Prostate gland (tissue), 2 donors: ENCODE results near the gene PRKG1. TPM values are rescaled to one million over a fixed set of nuclear protein-coding genes. Genes with fewer than 3 reads are reported as not detected.

Experiments
- DNase-seq: peaks from one replicate; pipeline ENCODE4 v3.0.0-alpha.2; 2019; ENCODE audit warnings: low spot score
- H3K27ac ChIP-seq, 2 donors: fragments of 200-600 bp; sonication (generic); 2 replicates each; pipeline ENCODE4 v1.5.1; 2017 to 2019
- H3K27me3 ChIP-seq: fragments of 200-600 bp; sonication (generic); replicated peaks from 2 replicates; pipeline ENCODE4 v1.5.1; 2019; ENCODE audit not compliant: insufficient read depth
- H3K36me3 ChIP-seq, 2 donors: fragments of 200-600 bp; sonication (generic); 1 replicate in 1 of 2; 2 replicates in 1 of 2; pipeline versions ENCODE4 v1.5.1 to v1.8.1; 2017 to 2019
- H3K4me1 ChIP-seq: fragments of 200-600 bp; sonication (generic); replicated peaks from 2 replicates; pipeline ENCODE4 v1.5.1; 2019
- H3K4me3 ChIP-seq, 2 donors: fragments of 200-600 bp; sonication (generic); 2 replicates each; pipeline ENCODE4 v1.5.1; 2017 to 2019
- H3K9me3 ChIP-seq: fragments of 200-600 bp; sonication (generic); 2 replicates; pipeline ENCODE4 v1.5.1; 2017
- CTCF ChIP-seq, 4 experiments: fragments of 200-600 bp in 2 of 4; fragments of 450-650 bp in 2 of 4; sonication (generic) in 2 of 4; IDR thresholded peaks; 1 replicate in 3 of 4; 2 replicates in 1 of 4; pipeline ENCODE4 v1.5.1; 2016 to 2019; ENCODE audit warnings: antibody characterized with exemption in 4 of 4, mild to moderate bottlenecking in 2 of 4, moderate library complexity in 2 of 4
- POLR2A ChIP-seq: fragments of 450-650 bp; IDR thresholded peaks from one replicate; pipeline ENCODE4 v1.6.1; 2016; ENCODE audit warnings: antibody characterized with exemption, mild to moderate bottlenecking
- POLR2AphosphoS5 ChIP-seq: sonication (generic); formaldehyde crosslinking; IDR thresholded peaks from one replicate; pipeline ENCODE4 v1.6.1; 2017; ENCODE audit warnings: antibody characterized with exemption
- WGBS: methylation state at CpG from one replicate; pipeline ENCODE4 v1.1.5; 2018; 5-methylcytosine and 5-hydroxymethylcytosine counted together
- intact Hi-C: fragments of 100-400 bp; cut with DNase I; formaldehyde crosslinking; loops from one replicate; pipeline ENCODE4 v1.14.2; 2022
- total RNA-seq, 2 donors: library from RNA; depleted of rRNA; stranded (reverse); fragments of >200 nt; gene quantifications; one replicate each; pipeline ENCODE4 v1.1.0, GENCODE V29; 2016

Gene PRKG1
- total RNA-seq, 2 donors from 2014 or later, result 2.7 to 9.0 TPM

DNA sequence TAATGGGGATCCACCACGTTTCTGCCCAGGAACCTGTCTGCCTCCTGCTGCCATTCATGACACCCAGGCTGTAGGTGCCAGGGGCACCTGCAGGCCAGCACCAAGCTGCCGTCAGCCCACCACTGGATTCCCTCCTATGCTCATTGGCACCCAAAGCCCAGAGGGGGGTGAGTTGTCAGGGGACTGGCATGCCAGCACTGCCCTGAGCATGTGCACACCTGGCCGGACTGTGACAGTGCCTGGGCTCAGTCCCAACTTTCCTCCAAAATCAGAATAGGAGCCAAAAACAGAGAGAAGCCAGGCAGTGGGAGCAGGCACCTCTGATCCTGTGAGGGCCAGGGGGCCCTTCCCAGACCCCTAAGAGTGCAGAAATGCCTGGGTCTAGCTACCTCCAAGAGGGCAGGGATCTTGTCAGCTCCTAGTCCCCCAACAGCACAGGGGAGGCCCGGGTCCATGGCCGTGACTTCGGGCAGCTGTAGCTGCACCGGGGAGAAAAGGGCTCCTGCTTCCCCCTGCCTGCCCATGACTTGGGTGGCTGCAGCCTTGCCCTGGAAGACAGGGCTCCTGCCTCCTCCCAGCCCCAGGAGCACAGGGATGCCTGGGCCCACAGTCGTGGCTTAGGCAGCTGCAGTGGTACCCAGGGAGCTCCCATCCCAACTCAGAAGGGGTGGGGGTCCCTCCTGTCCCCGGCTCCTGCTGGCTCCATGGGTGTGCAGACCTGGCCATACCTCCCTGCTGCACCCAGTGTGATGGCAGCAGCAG lies 990.0 kb downstream of the PRKG1 start:
- no peaks in the 10 kb centered on the region for H3K9me3 ChIP-seq
- no peaks in the 10 kb centered on the region for H3K4me1 ChIP-seq
- DNase-seq, result no peak
- WGBS, result 81% methylated on average over 9 of the region's 9 CpGs
- no peaks in the 10 kb centered on the region for H3K36me3 ChIP-seq
- no peak overlapping the region for H3K27ac ChIP-seq
- TF ChIP-seq POLR2A, result no peak
- TF ChIP-seq POLR2AphosphoS5, result no peak
- no peak for TF ChIP-seq CTCF (IDR thresholded peaks at IDR 0.05)
- intact Hi-C loops, result no loop called here
- no peak overlapping the region for H3K4me3 ChIP-seq
- no peaks in the 10 kb centered on the region for H3K27me3 ChIP-seq

DNA sequence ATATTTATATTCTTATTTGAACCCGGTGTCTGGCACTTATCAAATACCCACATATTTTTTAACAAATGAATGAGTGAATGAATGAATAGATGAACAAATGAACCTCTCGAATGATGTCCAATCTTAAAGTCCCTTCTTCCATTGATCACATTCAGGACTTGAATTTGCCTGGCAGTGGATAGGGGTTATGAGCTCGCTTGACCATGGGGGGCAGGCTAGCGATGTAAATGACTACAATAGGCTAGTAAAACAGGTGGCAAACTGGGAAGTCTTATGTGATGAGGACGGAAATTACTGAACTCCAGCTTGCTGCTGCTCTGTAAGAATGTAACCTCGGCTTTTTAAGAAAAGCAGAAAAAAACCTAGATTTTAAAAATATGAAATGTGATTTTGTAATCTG lies 992.1 kb downstream of the PRKG1 start:
- H3K27me3 ChIP-seq, result no peaks in the 10 kb centered on the region
- DNase-seq, result no peak

DNA sequence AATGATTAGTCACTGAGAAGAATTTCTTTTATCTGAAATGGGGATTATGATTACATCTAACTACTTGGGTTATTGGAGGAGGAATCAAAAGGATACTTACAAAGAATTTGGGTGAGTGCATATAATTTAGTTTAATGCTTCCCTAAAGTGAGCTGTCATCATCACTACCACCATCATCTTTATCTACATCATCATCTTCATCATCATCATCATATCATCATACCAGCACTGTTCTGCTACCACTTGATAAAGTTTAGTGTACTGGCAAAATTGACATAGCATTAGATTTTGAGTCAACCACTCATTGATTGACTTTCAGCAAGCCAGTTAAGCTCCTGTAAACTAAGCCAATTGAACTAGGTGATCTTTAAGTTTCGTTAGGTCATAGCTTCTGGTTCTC lies 994.2 kb downstream of the PRKG1 start:
- H3K27ac ChIP-seq, result no peak overlapping the region
- H3K4me1 ChIP-seq, result no peaks in the 10 kb centered on the region
- no peak overlapping the region for H3K4me3 ChIP-seq
- no peak for DNase-seq
- no peaks in the 10 kb centered on the region for H3K9me3 ChIP-seq
- 84% methylated on average over 1 of the region's 1 CpG for WGBS
- TF ChIP-seq POLR2A, result no peak
- TF ChIP-seq CTCF (IDR thresholded peaks at IDR 0.05), result no peak
- TF ChIP-seq POLR2AphosphoS5, result no peak
- intact Hi-C loops, result no loop called here
- no peaks in the 10 kb centered on the region for H3K27me3 ChIP-seq
- no peaks in the 10 kb centered on the region for H3K36me3 ChIP-seq

More for the DNA sequence above, 992.1 kb downstream of the PRKG1 start:
- Histone ChIP-seq H3K36me3 (no peaks in the 10 kb centered on the region), H3K27ac (no peak overlapping the region), H3K4me3 (no peak overlapping the region), H3K9me3 (no peaks in the 10 kb centered on the region), H3K4me1 (no peaks in the 10 kb centered on the region)
- WGBS, result 78% methylated on average over 6 of the region's 6 CpGs
- TF ChIP-seq POLR2A, result no peak
- intact Hi-C loops, result no loop called here

GRCh38 chr10:52071814-52072213 lies 997.5 kb downstream of the PRKG1 start:
- 72% methylated on average over 7 of the region's 7 CpGs for WGBS
- no peak overlapping the region for H3K27ac ChIP-seq

DNA sequence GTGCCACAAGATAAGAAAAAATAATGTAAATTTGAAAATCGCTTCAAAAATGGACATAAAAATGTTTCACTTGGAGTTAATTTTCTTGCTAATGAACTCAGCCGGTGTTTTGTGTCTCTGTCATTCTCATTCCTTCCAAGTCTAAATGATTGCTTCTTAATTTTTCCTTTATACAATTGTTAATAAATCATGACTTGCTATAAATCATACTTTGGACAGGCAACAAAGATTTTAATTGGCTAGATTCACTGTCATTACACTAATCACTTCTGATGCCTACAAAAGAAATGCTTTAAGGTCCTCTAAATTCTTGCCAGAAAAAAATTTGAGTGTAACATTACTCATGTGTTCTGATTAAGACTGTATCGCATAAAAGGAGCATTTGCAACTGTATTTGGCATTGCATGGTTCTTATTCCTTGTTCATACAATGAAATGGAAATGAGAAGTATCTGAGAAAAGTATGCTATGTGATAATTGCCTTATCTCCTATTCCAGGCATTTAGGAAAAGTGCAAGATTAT lies 1000.3 kb downstream of the PRKG1 start:
- H3K36me3 ChIP-seq, result no peaks in the 10 kb centered on the region
- no peaks in the 10 kb centered on the region for H3K9me3 ChIP-seq
- no peak for DNase-seq
- H3K4me1 ChIP-seq, result no peaks in the 10 kb centered on the region
- TF ChIP-seq CTCF (IDR thresholded peaks at IDR 0.05) (no peak), POLR2AphosphoS5 (no peak), POLR2A (no peak)
- intact Hi-C loops, result no loop called here
- no peak overlapping the region for H3K27ac ChIP-seq
- 29% methylated on average over 3 of the region's 3 CpGs for WGBS
- H3K27me3 ChIP-seq, result no peaks in the 10 kb centered on the region
- no peak overlapping the region for H3K4me3 ChIP-seq

More at GRCh38 chr10:52071814-52072213, 997.5 kb downstream of the PRKG1 start:
- Histone ChIP-seq H3K36me3 (no peaks in the 10 kb centered on the region), H3K4me1 (no peaks in the 10 kb centered on the region), H3K27me3 (no peaks in the 10 kb centered on the region), H3K9me3 (no peaks in the 10 kb centered on the region), H3K4me3 (no peak overlapping the region)
- TF ChIP-seq CTCF (IDR thresholded peaks at IDR 0.05) (no peak), POLR2A (no peak), POLR2AphosphoS5 (no peak)
- DNase-seq, result no peak
- intact Hi-C loops, result no loop called here
